ENCODE measurements around the gene UBIAD1.

DNA sequence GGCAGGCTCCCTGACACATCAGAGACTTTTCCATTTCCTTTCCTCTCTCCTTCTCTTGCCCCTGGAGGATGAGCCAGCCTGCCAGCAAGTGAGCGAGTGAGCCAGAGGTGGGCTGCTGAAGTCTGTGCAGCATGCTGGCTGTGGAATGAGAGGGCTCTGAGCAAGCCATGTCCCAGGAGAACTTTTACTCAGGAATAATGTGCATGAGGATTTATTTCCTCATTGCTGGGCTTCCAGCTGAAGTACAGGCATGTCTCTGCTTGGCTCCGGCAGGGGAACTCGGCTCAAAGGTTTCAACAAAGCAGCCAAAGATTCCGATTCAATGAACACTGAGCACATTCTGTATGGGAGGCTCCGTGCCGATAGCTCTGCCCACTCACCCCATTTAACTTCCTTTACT is 43.7 kb downstream of the UBIAD1 start:
- no peak for TF ChIP-seq ZNF274 (IDR thresholded peaks at IDR 0.05; ENCODE audit: low read depth, low read length)
- TF ChIP-seq YY1 (IDR thresholded peaks at IDR 0.05; ENCODE audit: insufficient read depth, insufficient read length) = no peak
- TF ChIP-seq SUZ12 (IDR thresholded peaks at IDR 0.05; ENCODE audit: extremely low read depth, insufficient read depth, insufficient read length) = no peak
